Neural cell (in vitro differentiated cells): Measurements from ENCODE around the gene SERGEF.

Experiments used
- CTCF ChIP-seq: fragments of 450-650 bp; IDR thresholded peaks from 2 replicates; pipeline ENCODE4 v1.5.1; 2014; ENCODE audit warnings: antibody characterized with exemption, mild to moderate bottlenecking, moderate library complexity; ENCODE audit not compliant: poor library complexity, severe bottlenecking
- EZH2 ChIP-seq: fragments of 200-600, 300-800 bp; shearing (Covaris generic), sonication (generic); IDR thresholded peaks from 2 replicates; pipeline ENCODE4 v1.6.1; 2014; ENCODE audit warnings: antibody characterized with exemption, low read length, borderline replicate concordance, mild to moderate bottlenecking; ENCODE audit not compliant: insufficient read depth, poor library complexity, severe bottlenecking
- POLR2AphosphoS5 ChIP-seq: IDR thresholded peaks from 2 replicates; pipeline ENCODE4 v1.6.1; 2012
- RAD21 ChIP-seq: fragments of 450-650 bp; conservative IDR thresholded peaks from 2 replicates; pipeline ENCODE4 v1.6.1; 2014; ENCODE audit warnings: antibody characterized with exemption, mild to moderate bottlenecking, moderate library complexity
- TAF1 ChIP-seq: IDR thresholded peaks from 2 replicates; pipeline ENCODE4 v1.6.1; 2012; ENCODE audit warnings: low read depth

GRCh38 chr11:17876827-17877226, 136.0 kb downstream of the SERGEF start:
- TF ChIP-seq CTCF: no peak
- no peak for TF ChIP-seq EZH2
- TF ChIP-seq RAD21: no peak
- no peak for TF ChIP-seq POLR2AphosphoS5
- TF ChIP-seq TAF1: no peak
